Measurements from ENCODE around the gene IL16. TPM values are rescaled to one million over a fixed set of nuclear protein-coding genes. Genes with fewer than 3 reads are reported as not detected.

The IL16 gene
- total RNA-seq, 6 experiments from 2014 or later: 2.0 to 6.8 (median 3.2) TPM

- ATAC-seq: no peak
- Histone ChIP-seq H3K9me3 (no peaks in the 10 kb centered on the region), H3K27ac (no peak overlapping the region), H3K36me3 (no peaks in the 10 kb centered on the region), H3K4me1 (no peaks in the 10 kb centered on the region), H3K27me3 (no peaks in the 10 kb centered on the region), H3K4me3 (no peak overlapping the region)
- intact Hi-C loops (cut with DNase I): no loop called here
- 74% methylated on average over 5 of the region's 5 CpGs for WGBS (ENCODE audit: insufficient coverage, low coverage, low lambda C conversion rate, missing lambda C conversion rate)
- no peak for DNase-seq
- no peak for TF ChIP-seq POLR2A (IDR thresholded peaks at IDR 0.05)
- TF ChIP-seq CTCF (IDR thresholded peaks at IDR 0.05): no peak
Observed at GRCh38 chr15:81185631-81186295, 10.9 kb upstream of the IL16 start.

GRCh38 chr15:81188354-81188753 is 8.3 kb upstream of the IL16 start:
- intact Hi-C loops (cut with DNase I): no loop called here
- Histone ChIP-seq H3K36me3 (no peaks in the 10 kb centered on the region), H3K4me1 (no peaks in the 10 kb centered on the region), H3K4me3 (no peak overlapping the region), H3K27ac (no peak overlapping the region), H3K27me3 (no peaks in the 10 kb centered on the region), H3K9me3 (no peaks in the 10 kb centered on the region)
- ATAC-seq: no peak
- DNase-seq: no peak
- 88% methylated on average over 5 of the region's 8 CpGs for WGBS (ENCODE audit: insufficient coverage, low coverage, low lambda C conversion rate, missing lambda C conversion rate)
- TF ChIP-seq CTCF (IDR thresholded peaks at IDR 0.05) (no peak), POLR2A (IDR thresholded peaks at IDR 0.05) (no peak)

- DNase-seq (no peak), ATAC-seq (no peak)
- intact Hi-C loops (cut with DNase I): no loop called here
- WGBS (ENCODE audit: insufficient coverage, low coverage, low lambda C conversion rate, missing lambda C conversion rate): 79% methylated on average over 7 of the region's 11 CpGs
- Histone ChIP-seq H3K36me3 (no peaks in the 10 kb centered on the region), H3K27ac (no peak overlapping the region), H3K4me1 (no peaks in the 10 kb centered on the region), H3K27me3 (no peaks in the 10 kb centered on the region), H3K4me3 (no peak overlapping the region), H3K9me3 (no peaks in the 10 kb centered on the region)
- TF ChIP-seq POLR2A (IDR thresholded peaks at IDR 0.05) (no peak), CTCF (IDR thresholded peaks at IDR 0.05) (no peak)
Observed at GRCh38 chr15:81189583-81190283, 6.9 kb upstream of the IL16 start.

- DNase-seq (no peak), ATAC-seq (no peak)
- 70% methylated on average over 3 of the region's 3 CpGs for WGBS (ENCODE audit: insufficient coverage, low coverage, low lambda C conversion rate, missing lambda C conversion rate)
- intact Hi-C loops (cut with DNase I): no loop called here
- H3K4me3 ChIP-seq: no peak overlapping the region
- H3K27ac ChIP-seq: peak overlapping the region in 1 of 3 donors; percentile 4
- no peaks in the 10 kb centered on the region for H3K27me3 ChIP-seq
- H3K4me1 ChIP-seq: no peaks in the 10 kb centered on the region
- no peaks in the 10 kb centered on the region for H3K9me3 ChIP-seq
- TF ChIP-seq CTCF (IDR thresholded peaks at IDR 0.05) (no peak), POLR2A (IDR thresholded peaks at IDR 0.05) (no peak)
- no peaks in the 10 kb centered on the region for H3K36me3 ChIP-seq
Observed at GRCh38 chr15:81190922-81191507, 5.7 kb upstream of the IL16 start.
